NCI-H2107 treated with DMSO at 0.1 percent for 48 hours (cell line): Measurements from ENCODE around the gene TNF.
"Not testable (repeated sequence)": the region's sequence is repeated elsewhere in the genome, so short reads cannot be mapped to it uniquely, and the experiment has no call there.

Experiments
- DNase-seq: peaks from one replicate; lab custom pipeline; 2025; ENCODE audit not compliant: unreplicated experiment; lab: John Stamatoyannopoulos, UW

The TNF gene

GRCh38 chr6:31587791-31588777 lies 12.7 kb downstream of the TNF start:
- no peak for DNase-seq

- no peak for DNase-seq
Measured at GRCh38 chr6:31588871-31589650, 13.7 kb downstream of the TNF start.

- not testable (repeated sequence) for DNase-seq
Measured at GRCh38 chr6:31590691-31591090, 15.3 kb downstream of the TNF start.

- DNase-seq = no peak
Measured at GRCh38 chr6:31592396-31592771, 17.0 kb downstream of the TNF start.

- DNase-seq = no peak
Measured at GRCh38 chr6:31597006-31597405, 21.6 kb downstream of the TNF start.

GRCh38 chr6:31607317-31607716 lies 32.0 kb downstream of the TNF start:
- DNase-seq = no peak

GRCh38 chr6:31609519-31610406 lies 34.4 kb downstream of the TNF start:
- DNase-seq = no peak

- DNase-seq = no peak
Measured at GRCh38 chr6:31610968-31611367, 35.6 kb downstream of the TNF start.

GRCh38 chr6:31614075-31614619 lies 38.8 kb downstream of the TNF start:
- DNase-seq = no peak

- no peak for DNase-seq
Measured at GRCh38 chr6:31614684-31615578, 39.6 kb downstream of the TNF start, which contains the start of gene AIF1. Gene AIF1 (plus strand): TSS chr6:31615234. CDS start chr6:31615330, 96 bp downstream.

GRCh38 chr6:31615748-31616147 lies 40.4 kb downstream of the TNF start:
- DNase-seq = no peak

GRCh38 chr6:31617010-31617409 lies 41.6 kb downstream of the TNF start:
- DNase-seq = no peak

- peak; percentile 92 for DNase-seq
Measured at GRCh38 chr6:31619805-31620585, 44.6 kb downstream of the TNF start.

- DNase-seq = no peak
Measured at GRCh38 chr6:31620586-31621319, 45.4 kb downstream of the TNF start, which contains the start of gene PRRC2A. Gene PRRC2A (plus strand): TSS chr6:31620715. CDS start chr6:31622790, 2,075 bp downstream.

- no peak for DNase-seq
Measured at GRCh38 chr6:31621320-31621939, 46.1 kb downstream of the TNF start.

GRCh38 chr6:31621991-31622390 lies 46.6 kb downstream of the TNF start:
- DNase-seq = no peak

GRCh38 chr6:31622684-31623091 lies 47.3 kb downstream of the TNF start:
- DNase-seq = no peak

- no peak for DNase-seq
Measured at GRCh38 chr6:31624070-31624469, 48.7 kb downstream of the TNF start.
